IMR-90 (cell line): ENCODE measurements around the gene SPATA17. TPM values are rescaled to one million over a fixed set of nuclear protein-coding genes. Genes with fewer than 3 reads are reported as not detected.

Experiments used
- ATAC-seq: fragments of 200-7000 bp; cut with Tn5 transposase; 2 replicates; pipeline ENCODE4 v1.9.1; 2020; ENCODE audit warnings: low read depth, mild to moderate bottlenecking, moderate library complexity
- BruUV-seq: library from RNA; stranded (reverse); fragments of 400-500 nt; replicated peaks from 2 replicates; lab custom pipeline; 2021; lab: Mats Ljungman, UMichigan
- CTCF ChIA-PET: fragments of 300-600 bp; formaldehyde crosslinking; extraction: SDS; loops from one replicate; lab custom pipeline; 2021; ENCODE audit warnings: antibody characterized with exemption; lab: Yijun Ruan, JAX
- POLR2A ChIA-PET: fragments of 300-600 bp; sonication (Branson Sonifier 250); formaldehyde crosslinking; loops from one replicate; lab custom pipeline; 2022; ENCODE audit warnings: antibody characterized with exemption; ENCODE audit not compliant: unreplicated experiment; lab: Charles Lee
- DNase-seq: peaks from one replicate; pipeline ENCODE4 v3.0.0; 2013
- H2AFZ ChIP-seq: replicated peaks from 2 replicates; pipeline ENCODE3; 2013; ENCODE audit warnings: low read length, mild to moderate bottlenecking; ENCODE audit not compliant: poor library complexity
- H2AK5ac ChIP-seq: 2 replicates; pipeline ENCODE4 v1.6.1; 2013; ENCODE audit warnings: low read depth, low read length, inconsistent platforms
- H2AK9ac ChIP-seq: replicated peaks from 2 replicates; pipeline ENCODE3; 2013; ENCODE audit warnings: mild to moderate bottlenecking, low read depth, low read length, moderate library complexity; ENCODE audit not compliant: poor library complexity
- H2BK120ac ChIP-seq: 2 replicates; pipeline ENCODE4 v1.6.1; 2013; ENCODE audit warnings: low read depth, low read length, inconsistent platforms
- H2BK15ac ChIP-seq: 3 replicates; pipeline ENCODE4 v1.6.1; 2013; ENCODE audit warnings: low read depth, low read length, inconsistent platforms
- H2BK20ac ChIP-seq: 2 replicates; pipeline ENCODE4 v1.6.1; 2013; ENCODE audit warnings: low read depth, mild to moderate bottlenecking, inconsistent platforms, low read length, moderate library complexity
- H2BK5ac ChIP-seq: 2 replicates; pipeline ENCODE4 v1.6.1; 2013; ENCODE audit warnings: mild to moderate bottlenecking, low read depth, low read length, inconsistent platforms; ENCODE audit not compliant: poor library complexity, severe bottlenecking
- H3K14ac ChIP-seq: replicated peaks from 2 replicates; pipeline ENCODE4 v1.6.1; 2013; ENCODE audit warnings: low read depth, low read length, inconsistent platforms
- H3K18ac ChIP-seq: 2 replicates; pipeline ENCODE4 v1.6.1; 2013; ENCODE audit warnings: low read depth, low read length, control low read depth
- H3K23ac ChIP-seq: 2 replicates; pipeline ENCODE4 v1.6.1; 2013; ENCODE audit warnings: low read depth, low read length, inconsistent platforms
- H3K27ac ChIP-seq: 2 replicates; pipeline ENCODE4 v1.5.1; 2013; ENCODE audit warnings: mild to moderate bottlenecking, control low read depth, low read length; ENCODE audit not compliant: insufficient read depth
- H3K27me3 ChIP-seq: 2 replicates; pipeline ENCODE4 v1.6.1; 2013; ENCODE audit warnings: low read length; ENCODE audit not compliant: control insufficient read depth, insufficient read depth
- H3K36me3 ChIP-seq: 2 replicates; pipeline ENCODE4 v1.6.1; 2013; ENCODE audit warnings: low read length, mixed read lengths; ENCODE audit not compliant: control insufficient read depth, insufficient read depth
- H3K4ac ChIP-seq: 2 replicates; pipeline ENCODE4 v1.6.1; 2013; ENCODE audit warnings: low read depth, low read length, inconsistent platforms
- H3K4me1 ChIP-seq: 2 replicates; pipeline ENCODE4 v1.6.1; 2013; ENCODE audit warnings: low read length, mixed read lengths; ENCODE audit not compliant: control insufficient read depth, insufficient read depth
- H3K4me2 ChIP-seq: 2 replicates; pipeline ENCODE4 v1.6.1; 2013; ENCODE audit warnings: low read depth, mild to moderate bottlenecking, control low read depth, low read length, moderate library complexity
- H3K4me3 ChIP-seq: 2 replicates; pipeline ENCODE4 v1.5.1; 2013; ENCODE audit warnings: low read depth, mild to moderate bottlenecking, control low read depth, low read length, moderate library complexity; ENCODE audit not compliant: insufficient read depth
- H3K56ac ChIP-seq: 2 replicates; pipeline ENCODE4 v1.6.1; 2013; ENCODE audit warnings: low read length, inconsistent platforms; ENCODE audit not compliant: insufficient read depth; ENCODE audit errors: extremely low read depth
- H3K79me1 ChIP-seq, 2 experiments: 2 replicates each; pipeline ENCODE4 v1.6.1; 2013; ENCODE audit warnings: low read length in 2 of 2, inconsistent platforms in 1 of 2, low read depth in 1 of 2
- H3K9ac ChIP-seq: 2 replicates; pipeline ENCODE4 v1.6.1; 2013; ENCODE audit warnings: low read depth, low read length, control low read depth
- H3K9me1 ChIP-seq: 2 replicates; pipeline ENCODE4 v1.6.1; 2013; ENCODE audit warnings: low read length, inconsistent platforms; ENCODE audit not compliant: insufficient read depth
- H3K9me3 ChIP-seq: 2 replicates; pipeline ENCODE4 v1.6.1; 2013; ENCODE audit warnings: low read length; ENCODE audit not compliant: control insufficient read depth, insufficient read depth
- H4K20me1 ChIP-seq: 2 replicates; pipeline ENCODE4 v1.6.1; 2013; ENCODE audit warnings: low read length, inconsistent platforms; ENCODE audit not compliant: insufficient read depth
- H4K5ac ChIP-seq: 2 replicates; pipeline ENCODE4 v1.6.1; 2013; ENCODE audit warnings: mild to moderate bottlenecking, low read depth, low read length, control low read depth
- H4K8ac ChIP-seq, 2 experiments: 2 replicates each; pipeline ENCODE4 v1.6.1; 2013; ENCODE audit warnings: low read depth in 2 of 2, low read length in 2 of 2, control low read depth in 1 of 2, inconsistent platforms in 1 of 2
- H4K91ac ChIP-seq: 2 replicates; pipeline ENCODE4 v1.6.1; 2013; ENCODE audit warnings: low read depth, low read length, inconsistent platforms; ENCODE audit not compliant: insufficient read depth
- MAFK ChIP-seq: IDR thresholded peaks from 2 replicates; pipeline ENCODE4 v1.6.1; 2012; ENCODE audit warnings: low read depth, low read length, improper control_type of control experiment
- NFE2L2 ChIP-seq: fragments of 150-350 bp; IDR thresholded peaks from 2 replicates; pipeline ENCODE4 v1.6.1; 2016; ENCODE audit warnings: low read depth, mild to moderate bottlenecking, low read length
- WGBS, 2 experiments: methylation state at CpG; one replicate each; pipeline versions ENCODE4 v1.1.5 to v1.1.7; 2013; ENCODE audit warnings: missing lambda C conversion rate in 2 of 2; ENCODE audit not compliant: insufficient read length in 1 of 2; ENCODE audit errors: extremely low coverage in 2 of 2; 5-methylcytosine and 5-hydroxymethylcytosine counted together
- dilution Hi-C: fragments of 300-500 bp; cut with HindIII; formaldehyde crosslinking; loops from one replicate; pipeline ENCODE4 v1.14.3; 2018; ENCODE audit warnings: low sequenced_read_pairs; ENCODE audit not compliant: unreplicated experiment
- in situ Hi-C: fragments of 300-500 bp; cut with MboI; formaldehyde crosslinking; loops from 3 replicates; pipeline ENCODE4 v1.14.3; 2019; ENCODE audit warnings: low sequenced_read_pairs, inconsistent platforms, mixed read lengths
- intact Hi-C: fragments of 100-400 bp; cut with micrococcal nuclease; formaldehyde crosslinking; loops from 2 replicates; pipeline ENCODE4 v1.10.0; 2022
- polyA plus RNA-seq, 3 experiments: library from polyadenylated mRNA; depleted of rRNA; stranded (reverse); fragments of >200 nt; gene quantifications; 2 replicates each; pipeline ENCODE4 v1.2.3, GENCODE V29; 2012; ENCODE audit warnings: low replicate concordance in 1 of 3
- total RNA-seq: library from RNA; depleted of rRNA; stranded (reverse); fragments of >200 nt; gene quantifications from 2 replicates; pipeline ENCODE4 v1.2.3, GENCODE V29; 2012

Gene SPATA17
- total and polyA plus RNA-seq, 2 of the 4 experiments (the other 2 are of a cell fraction): 0.03 to 0.18 TPM

DNA sequence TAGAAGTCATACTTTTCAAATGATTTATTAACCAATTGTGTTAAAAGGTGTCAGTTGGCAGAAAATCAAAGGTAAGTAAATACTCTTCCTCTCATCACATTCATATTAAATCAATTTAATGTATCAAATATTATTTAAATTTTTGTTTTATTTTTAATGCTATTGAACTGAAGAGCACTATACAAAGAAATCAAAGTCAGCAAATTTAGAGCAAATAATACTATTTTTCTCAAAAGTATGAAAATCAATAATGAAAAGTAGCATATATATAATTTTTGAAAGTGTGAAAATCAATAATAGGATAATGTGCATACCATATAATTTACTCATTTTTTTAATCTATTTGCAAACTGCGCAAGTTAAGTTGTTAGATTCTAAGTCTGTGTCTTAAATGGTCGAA, 181.0 kb downstream of the SPATA17 start:
- BruUV-seq: no TSS peak
- H4K8ac ChIP-seq: no peak overlapping the region
- H2AK5ac ChIP-seq: no peak overlapping the region
- H2BK120ac ChIP-seq: no peak overlapping the region
- intact Hi-C loops (no loop called here), in situ Hi-C loops (no loop called here), dilution Hi-C loops (no loop called here)
- POLR2A ChIA-PET: no interaction called here
- 0 out of 2 replicates have a peak, but pooled peaks have one; percentile 15 for TF ChIP-seq MAFK
- no peak for TF ChIP-seq NFE2L2
- H3K18ac ChIP-seq: no peak overlapping the region
- no peak overlapping the region for H3K4me3 ChIP-seq
- H2BK15ac ChIP-seq: no peak overlapping the region
- no peaks in the 10 kb centered on the region for H3K9me1 ChIP-seq
- DNase-seq (no peak), ATAC-seq (no peak)
- no peak overlapping the region for H3K9ac ChIP-seq
- no peaks in the 10 kb centered on the region for H3K79me1 ChIP-seq
- no peak overlapping the region for H3K4me2 ChIP-seq
- no peaks in the 10 kb centered on the region for H3K9me3 ChIP-seq
- no peaks in the 10 kb centered on the region for H3K4me1 ChIP-seq
- H3K36me3 ChIP-seq: no peaks in the 10 kb centered on the region
- H4K91ac ChIP-seq: no peak overlapping the region
- H3K56ac ChIP-seq: no peak overlapping the region
- no peak overlapping the region for H3K27ac ChIP-seq
- no peaks in the 10 kb centered on the region for H3K27me3 ChIP-seq
- no peak overlapping the region for H2BK5ac ChIP-seq
- no peak overlapping the region for H2AFZ ChIP-seq
- WGBS, 2 experiments: no CpG with 5 or more reads among the region's 2 CpGs
- CTCF ChIA-PET: no interaction called here
- no peak overlapping the region for H3K23ac ChIP-seq
- no peak overlapping the region for H3K4ac ChIP-seq
- H2AK9ac ChIP-seq: no peak overlapping the region
- H4K5ac ChIP-seq: no peak overlapping the region
- H2BK20ac ChIP-seq: no peak overlapping the region
- H3K14ac ChIP-seq: no peak overlapping the region
- no peaks in the 10 kb centered on the region for H4K20me1 ChIP-seq
